ENCODE data around the gene BUD31. TPM values are rescaled to one million over a fixed set of nuclear protein-coding genes. Genes with fewer than 3 reads are reported as not detected.
A peak's percentile ranks its signal among the peaks of the same experiment; 100 is the strongest.

Gene BUD31
- total RNA-seq, 1 experiment from 2014 or later = 104 TPM

- no peak within 1 kb of the TSS for H3K27ac ChIP-seq (ENCODE audit: insufficient read length, low read depth, low read length)
Measured at GRCh38 chr7:99374111-99375064, 34.4 kb upstream of the BUD31 start, which contains the start of gene ARPC1B. Gene ARPC1B (plus strand): TSS chr7:99374730. CDS start chr7:99385715, 10,985 bp downstream.

More at GRCh38 chr7:99374111-99375064, 34.4 kb upstream of the BUD31 start, which contains the start of gene ARPC1B:
- Histone ChIP-seq H3K4me2 (ENCODE audit: insufficient read depth, insufficient read length, low read length) (peak within 1 kb of the TSS; percentile 52), H4K8ac (replicated peaks; ENCODE audit: insufficient read length, low read depth, low read length) (no peak within 1 kb of the TSS), H3K79me2 (ENCODE audit: insufficient read depth, low read length) (no peaks in the 10 kb centered on the region), H4K20me1 (ENCODE audit: control insufficient read depth, insufficient read depth, insufficient read length) (no peaks in the 10 kb centered on the region), H4K5ac (ENCODE audit: insufficient read length, low read depth, low read length) (no peak within 1 kb of the TSS), H2AFZ (ENCODE audit: low read length) (no peak within 1 kb of the TSS), H2BK20ac (ENCODE audit: low read depth, low read length, poor library complexity, severe bottlenecking) (no peak within 1 kb of the TSS), H3K27me3 (ENCODE audit: insufficient read depth, low read length) (no peaks in the 10 kb centered on the region), H2BK120ac (ENCODE audit: low read depth, low read length, poor library complexity, severe bottlenecking) (no peak within 1 kb of the TSS), H2AK5ac (ENCODE audit: insufficient read length, low read length) (no peak within 1 kb of the TSS), H3T11ph (ENCODE audit: low read length) (no peak within 1 kb of the TSS), H3K56ac (ENCODE audit: insufficient read length, low read depth, low read length) (no peak within 1 kb of the TSS), H2BK15ac (ENCODE audit: low read depth, low read length) (no peak within 1 kb of the TSS), H3K18ac (ENCODE audit: insufficient read length, low read depth, low read length) (no peak within 1 kb of the TSS), H2BK12ac (ENCODE audit: insufficient read length, low read depth, low read length) (no peak within 1 kb of the TSS), H2BK5ac (ENCODE audit: insufficient read length, low read length) (no peak within 1 kb of the TSS), H3K4me1 (ENCODE audit: insufficient read depth, low read length) (no peaks in the 10 kb centered on the region), H3K4ac (ENCODE audit: low read depth, low read length) (no peak within 1 kb of the TSS), H4K91ac (ENCODE audit: insufficient read length, low read depth, low read length) (no peak within 1 kb of the TSS), H3K9me3 (ENCODE audit: control insufficient read depth, low read depth, low read length) (no peaks in the 10 kb centered on the region), H3K23ac (ENCODE audit: insufficient read length, low read depth, low read length) (no peak within 1 kb of the TSS), H3K9ac (ENCODE audit: extremely low read depth, insufficient read length, low read length) (no peak within 1 kb of the TSS), H3K14ac (ENCODE audit: insufficient read depth, low read length) (no peak within 1 kb of the TSS), H3K79me1 (ENCODE audit: insufficient read depth, low read depth, low read length, poor library complexity, severe bottlenecking) (peaks cover 2% of the 10 kb centered on the region), H3K23me2 (ENCODE audit: insufficient read length, low read depth, low read length, poor library complexity, severe bottlenecking) (peaks cover 3% of the 10 kb centered on the region)
- WGBS (ENCODE audit: extremely low coverage, insufficient read length, low lambda C conversion rate) = no CpG with 5 or more reads among the region's 95 CpGs
- Mint-ChIP-seq H3K4me1 (peaks cover 5 to 6% of the 10 kb centered on the region in 2 experiments), H3K9me3 (no peaks in the 10 kb centered on the region), H3K27ac (peak within 1 kb of the TSS in 2 of 3 experiments; percentile 25 to 48; a peak in 2 of 7 replicates), H3K27me3 (ENCODE audit: low read depth) (peaks cover 13% of the 10 kb centered on the region), H3K36me3 (ENCODE audit: insufficient read depth in 1 of 3, low read depth in 3 of 3) (peaks cover 7 to 18% (median 10%) of the 10 kb centered on the region in 3 experiments; a peak in 6 of 7 replicates), H3K4me3 (peak within 1 kb of the TSS; percentile 70 to 86)
- peak; percentile 85 for DNase-seq
- TF ChIP-seq CTCF (conservative IDR thresholded peaks at IDR 0.05) = no peak

Measured in H9 (cell line).